ENCODE data around the gene SPRED3. TPM values are rescaled to one million over a fixed set of nuclear protein-coding genes. Genes with fewer than 3 reads are reported as not detected.
A peak's percentile ranks its signal among the peaks of the same experiment; 100 is the strongest.

Gene SPRED3
- total and polyA plus RNA-seq, 9 of the 15 experiments (the other 6 are each of a cell fraction or from before 2014, with no cell fraction given), result 0.05 to 1.3 (median 0.36) TPM

GRCh38 chr19:38360839-38361631 is 27.5 kb upstream of the SPRED3 start (continued):
- TF ChIP-seq CHD7 (IDR thresholded peaks at IDR 0.05; ENCODE audit: low read depth, low read length), result no peak
- peak; percentile 70 for TF ChIP-seq RBM25 (IDR thresholded peaks at IDR 0.05; ENCODE audit: low read depth, low read length, severe bottlenecking)
- TF ChIP-seq ZNF780A (CRISPR knock-in tag; IDR thresholded peaks at IDR 0.05), result no peak
- no peak for TF ChIP-seq KDM5B (IDR thresholded peaks at IDR 0.05; ENCODE audit: insufficient replicate concordance, low read depth, low read length)
- TF ChIP-seq REST (IDR thresholded peaks at IDR 0.05; ENCODE audit: borderline replicate concordance), result 0 out of 2 replicates have a peak, but pooled peaks have one; percentile 3
- no peak for TF ChIP-seq REST (CRISPR knock-in tag; IDR thresholded peaks at IDR 0.05; ENCODE audit: low read depth)
- no peak for TF ChIP-seq ZNF584 (CRISPR knock-in tag; IDR thresholded peaks at IDR 0.05; ENCODE audit: low read depth)
